GM23338 (cell line): ENCODE measurements around the gene MED27. TPM values are rescaled to one million over a fixed set of nuclear protein-coding genes. Genes with fewer than 3 reads are reported as not detected.
A peak's percentile ranks its signal among the peaks of the same experiment; 100 is the strongest.

Experiments used
- ATAC-seq: fragments of 200-7000 bp; cut with Tn5 transposase; 3 replicates; pipeline ENCODE4 v1.9.1; 2020
- DNase-seq: peaks from one replicate; pipeline ENCODE4 v3.0.0-alpha.2; 2015; ENCODE audit warnings: low spot score
- H2AFZ ChIP-seq: fragments of 200-600 bp; sonication (generic); 2 replicates; pipeline ENCODE4 v1.8.0; 2016; ENCODE audit warnings: antibody characterized with exemption, mild to moderate bottlenecking, moderate library complexity
- H3F3A ChIP-seq: fragments of 200-600 bp; sonication (generic); replicated peaks from 2 replicates; pipeline ENCODE4 v1.8.0; 2017; ENCODE audit warnings: antibody characterized with exemption, mixed run types, low read depth
- H3K27ac ChIP-seq: fragments of 200-600 bp; sonication (generic); 2 replicates; pipeline ENCODE4 v1.6.1; 2016; ENCODE audit warnings: low read depth
- H3K27me3 ChIP-seq: fragments of 200-600 bp; sonication (generic); 2 replicates; pipeline ENCODE4 v1.8.0; 2016; ENCODE audit warnings: mild to moderate bottlenecking, mixed run types, moderate library complexity; ENCODE audit not compliant: insufficient read depth
- H3K36me3 ChIP-seq: fragments of 200-600 bp; sonication (generic); 2 replicates; pipeline ENCODE4 v1.8.0; 2016; ENCODE audit warnings: mild to moderate bottlenecking; ENCODE audit not compliant: insufficient read depth
- H3K4me1 ChIP-seq: fragments of 200-600 bp; sonication (generic); 2 replicates; pipeline ENCODE4 v1.8.0; 2016; ENCODE audit warnings: mild to moderate bottlenecking, moderate library complexity; ENCODE audit not compliant: insufficient read depth
- H3K4me2 ChIP-seq: fragments of 200-600 bp; sonication (generic); 2 replicates; pipeline ENCODE4 v1.7.1; 2017; ENCODE audit warnings: mixed run types
- H3K4me3 ChIP-seq: fragments of 200-600 bp; sonication (generic); 2 replicates; pipeline ENCODE4 v1.6.1; 2016; ENCODE audit warnings: mixed run types
- H3K79me2 ChIP-seq: fragments of 200-600 bp; sonication (generic); replicated peaks from 2 replicates; pipeline ENCODE4 v1.8.0; 2017; ENCODE audit warnings: mild to moderate bottlenecking; ENCODE audit not compliant: insufficient read depth
- H3K9me2 ChIP-seq: fragments of 200-600 bp; sonication (generic); 2 replicates; pipeline ENCODE4 v1.8.0; 2017; ENCODE audit not compliant: insufficient read depth
- H4K20me1 ChIP-seq: fragments of 200-600 bp; sonication (generic); replicated peaks from 2 replicates; pipeline ENCODE4 v1.8.0; 2017; ENCODE audit warnings: mild to moderate bottlenecking; ENCODE audit not compliant: insufficient read depth
- H3K27ac Mint-ChIP-seq: 2 replicates; pipeline ENCODE4 v1.8.0; 2020; ENCODE audit warnings: inconsistent platforms, mild to moderate bottlenecking, moderate library complexity, mixed read lengths
- H3K27me3 Mint-ChIP-seq: 3 replicates; pipeline ENCODE4 v1.8.0; 2022; ENCODE audit warnings: low read depth, mild to moderate bottlenecking, moderate library complexity, mixed read lengths, inconsistent platforms; ENCODE audit not compliant: insufficient read depth, poor library complexity
- H3K36me3 Mint-ChIP-seq: 3 replicates; pipeline ENCODE4 v1.8.0; 2021; ENCODE audit warnings: low read depth, mild to moderate bottlenecking, inconsistent platforms, moderate library complexity, mixed read lengths
- H3K4me1 Mint-ChIP-seq: 3 replicates; pipeline ENCODE4 v1.8.0; 2020; ENCODE audit warnings: mild to moderate bottlenecking, inconsistent platforms, mixed read lengths
- H3K4me3 Mint-ChIP-seq: 3 replicates; pipeline ENCODE4 v1.8.0; 2021; ENCODE audit warnings: moderate library complexity, mild to moderate bottlenecking, inconsistent platforms, mixed read lengths
- H3K9me3 Mint-ChIP-seq: 3 replicates; pipeline ENCODE4 v1.8.0; 2020; ENCODE audit warnings: moderate library complexity, mild to moderate bottlenecking, inconsistent platforms, mixed read lengths
- CREB1 ChIP-seq: fragments of 250-450 bp; sonication (Bioruptor Pico); IDR thresholded peaks from 2 replicates; pipeline ENCODE4 v1.5.0; 2020; ENCODE audit warnings: low read depth, mild to moderate bottlenecking, moderate library complexity
- CTCF ChIP-seq, 2 experiments: fragments of 200-600 bp in 1 of 2; sonication (generic) in 1 of 2; conservative IDR thresholded peaks; 2 replicates each; pipeline versions ENCODE4 v1.5.1 to v1.6.1; 2016 to 2017; ENCODE audit warnings: antibody characterized with exemption in 2 of 2, low read depth in 2 of 2, mild to moderate bottlenecking in 2 of 2, moderate library complexity in 1 of 2
- EZH2phosphoT487 ChIP-seq: fragments of 200-600 bp; sonication (generic); IDR thresholded peaks from one replicate; pipeline ENCODE4 v1.8.1; 2018; ENCODE audit warnings: antibody characterized with exemption; ENCODE audit not compliant: unreplicated experiment
- JUNB ChIP-seq: IDR thresholded peaks from one replicate; pipeline ENCODE4 v1.6.1; 2016; ENCODE audit warnings: antibody characterized with exemption; ENCODE audit not compliant: unreplicated experiment
- NANOG ChIP-seq: IDR thresholded peaks from 2 replicates; pipeline ENCODE4 v1.6.1; 2016; ENCODE audit warnings: antibody characterized with exemption, borderline replicate concordance
- POLR2AphosphoS5 ChIP-seq: IDR thresholded peaks from 2 replicates; pipeline ENCODE4 v1.6.1; 2016; ENCODE audit warnings: antibody characterized with exemption, low read depth
- REST ChIP-seq: IDR thresholded peaks from one replicate; pipeline ENCODE4 v1.6.1; 2018; ENCODE audit warnings: antibody characterized with exemption; ENCODE audit not compliant: unreplicated experiment
- STAT1 ChIP-seq: IDR thresholded peaks from one replicate; pipeline ENCODE4 v1.6.1; 2016; ENCODE audit warnings: antibody characterized with exemption; ENCODE audit not compliant: unreplicated experiment
- ZNF114 ChIP-seq: fragments of 250-450 bp; sonication (Bioruptor Pico); IDR thresholded peaks from 2 replicates; pipeline ENCODE4 v1.5.0; 2020; ENCODE audit warnings: mild to moderate bottlenecking, moderate library complexity
- ZNF331 ChIP-seq: fragments of 250-450 bp; sonication (Bioruptor Pico); IDR thresholded peaks from 2 replicates; pipeline ENCODE4 v1.5.0; 2020; ENCODE audit warnings: low read depth, mild to moderate bottlenecking, moderate library complexity
- polyA plus RNA-seq: library from polyadenylated mRNA; unstranded; fragments of >200 nt; fragmentation: Nextera tagmentation; extraction: Ambion mirVana; gene quantifications from 2 replicates; pipeline ENCODE4 v1.2.1, GENCODE V29; 2016
- total RNA-seq: library from RNA; depleted of rRNA; stranded (reverse); fragments of >200 nt; shearing (Covaris generic); gene quantifications from 2 replicates; pipeline ENCODE4 v1.2.3, GENCODE V29; 2014
- TF ChIP-seq, protein P1 (sequence below): fragments of 250-450 bp; sonication (Bioruptor Pico); IDR thresholded peaks from 2 replicates; pipeline ENCODE4 v1.5.0; 2020; ENCODE audit warnings: mild to moderate bottlenecking, moderate library complexity
- TF ChIP-seq, protein P2 (sequence below): IDR thresholded peaks from 2 replicates; pipeline ENCODE4 v1.6.1; 2016; ENCODE audit warnings: antibody characterized with exemption

Gene MED27
- total and polyA plus RNA-seq, 2 experiments from 2014 or later: 30.6 to 35.0 TPM

- TF ChIP-seq CTCF (conservative IDR thresholded peaks at IDR 0.05; ENCODE audit: low read depth in 2 of 2) (no peak), CREB1 (no peak)
These were observed 188.1 kb downstream of the MED27 start (continued) for GRCh38 chr9:131891598-131891997.

GRCh38 chr9:131889437-131890251, 190.0 kb downstream of the MED27 start:
- DNase-seq (peak; percentile 52), ATAC-seq (peak; percentile 76)
- H3K4me3 ChIP-seq: 0 out of 2 replicates have a peak overlapping the region, but pooled peaks have one; percentile 20
- no peak overlapping the region for H2AFZ ChIP-seq
- peak overlapping the region; percentile 68 for H3K4me2 ChIP-seq
- peaks cover 4% of the 10 kb centered on the region for H3K27me3 Mint-ChIP-seq
- peaks cover 79% of the 10 kb centered on the region for H3K4me1 ChIP-seq
- no peaks in the 10 kb centered on the region for H3K27me3 ChIP-seq
- H3K36me3 Mint-ChIP-seq: no peaks in the 10 kb centered on the region
- H4K20me1 ChIP-seq: no peaks in the 10 kb centered on the region; the same call in 1 of the 2 replicates
- H3K79me2 ChIP-seq: no peaks in the 10 kb centered on the region
- peaks cover 6% of the 10 kb centered on the region; the same call in 1 of the 2 replicates for H3F3A ChIP-seq
- peak overlapping the region; percentile 41; the same call in 1 of the 2 replicates for H3K27ac ChIP-seq
- H3K4me3 Mint-ChIP-seq: no peak overlapping the region
- no peaks in the 10 kb centered on the region for H3K36me3 ChIP-seq
- no peaks in the 10 kb centered on the region for H3K9me3 Mint-ChIP-seq
- H3K4me1 Mint-ChIP-seq: peaks cover 76% of the 10 kb centered on the region
- no peaks in the 10 kb centered on the region for H3K9me2 ChIP-seq
- H3K27ac Mint-ChIP-seq: peak overlapping the region; percentile 45
- TF ChIP-seq ZNF114: no peak
- no peak for TF ChIP-seq CREB1
- TF ChIP-seq NANOG: no peak
- no peak for TF ChIP-seq REST
- TF ChIP-seq, protein P1, sequence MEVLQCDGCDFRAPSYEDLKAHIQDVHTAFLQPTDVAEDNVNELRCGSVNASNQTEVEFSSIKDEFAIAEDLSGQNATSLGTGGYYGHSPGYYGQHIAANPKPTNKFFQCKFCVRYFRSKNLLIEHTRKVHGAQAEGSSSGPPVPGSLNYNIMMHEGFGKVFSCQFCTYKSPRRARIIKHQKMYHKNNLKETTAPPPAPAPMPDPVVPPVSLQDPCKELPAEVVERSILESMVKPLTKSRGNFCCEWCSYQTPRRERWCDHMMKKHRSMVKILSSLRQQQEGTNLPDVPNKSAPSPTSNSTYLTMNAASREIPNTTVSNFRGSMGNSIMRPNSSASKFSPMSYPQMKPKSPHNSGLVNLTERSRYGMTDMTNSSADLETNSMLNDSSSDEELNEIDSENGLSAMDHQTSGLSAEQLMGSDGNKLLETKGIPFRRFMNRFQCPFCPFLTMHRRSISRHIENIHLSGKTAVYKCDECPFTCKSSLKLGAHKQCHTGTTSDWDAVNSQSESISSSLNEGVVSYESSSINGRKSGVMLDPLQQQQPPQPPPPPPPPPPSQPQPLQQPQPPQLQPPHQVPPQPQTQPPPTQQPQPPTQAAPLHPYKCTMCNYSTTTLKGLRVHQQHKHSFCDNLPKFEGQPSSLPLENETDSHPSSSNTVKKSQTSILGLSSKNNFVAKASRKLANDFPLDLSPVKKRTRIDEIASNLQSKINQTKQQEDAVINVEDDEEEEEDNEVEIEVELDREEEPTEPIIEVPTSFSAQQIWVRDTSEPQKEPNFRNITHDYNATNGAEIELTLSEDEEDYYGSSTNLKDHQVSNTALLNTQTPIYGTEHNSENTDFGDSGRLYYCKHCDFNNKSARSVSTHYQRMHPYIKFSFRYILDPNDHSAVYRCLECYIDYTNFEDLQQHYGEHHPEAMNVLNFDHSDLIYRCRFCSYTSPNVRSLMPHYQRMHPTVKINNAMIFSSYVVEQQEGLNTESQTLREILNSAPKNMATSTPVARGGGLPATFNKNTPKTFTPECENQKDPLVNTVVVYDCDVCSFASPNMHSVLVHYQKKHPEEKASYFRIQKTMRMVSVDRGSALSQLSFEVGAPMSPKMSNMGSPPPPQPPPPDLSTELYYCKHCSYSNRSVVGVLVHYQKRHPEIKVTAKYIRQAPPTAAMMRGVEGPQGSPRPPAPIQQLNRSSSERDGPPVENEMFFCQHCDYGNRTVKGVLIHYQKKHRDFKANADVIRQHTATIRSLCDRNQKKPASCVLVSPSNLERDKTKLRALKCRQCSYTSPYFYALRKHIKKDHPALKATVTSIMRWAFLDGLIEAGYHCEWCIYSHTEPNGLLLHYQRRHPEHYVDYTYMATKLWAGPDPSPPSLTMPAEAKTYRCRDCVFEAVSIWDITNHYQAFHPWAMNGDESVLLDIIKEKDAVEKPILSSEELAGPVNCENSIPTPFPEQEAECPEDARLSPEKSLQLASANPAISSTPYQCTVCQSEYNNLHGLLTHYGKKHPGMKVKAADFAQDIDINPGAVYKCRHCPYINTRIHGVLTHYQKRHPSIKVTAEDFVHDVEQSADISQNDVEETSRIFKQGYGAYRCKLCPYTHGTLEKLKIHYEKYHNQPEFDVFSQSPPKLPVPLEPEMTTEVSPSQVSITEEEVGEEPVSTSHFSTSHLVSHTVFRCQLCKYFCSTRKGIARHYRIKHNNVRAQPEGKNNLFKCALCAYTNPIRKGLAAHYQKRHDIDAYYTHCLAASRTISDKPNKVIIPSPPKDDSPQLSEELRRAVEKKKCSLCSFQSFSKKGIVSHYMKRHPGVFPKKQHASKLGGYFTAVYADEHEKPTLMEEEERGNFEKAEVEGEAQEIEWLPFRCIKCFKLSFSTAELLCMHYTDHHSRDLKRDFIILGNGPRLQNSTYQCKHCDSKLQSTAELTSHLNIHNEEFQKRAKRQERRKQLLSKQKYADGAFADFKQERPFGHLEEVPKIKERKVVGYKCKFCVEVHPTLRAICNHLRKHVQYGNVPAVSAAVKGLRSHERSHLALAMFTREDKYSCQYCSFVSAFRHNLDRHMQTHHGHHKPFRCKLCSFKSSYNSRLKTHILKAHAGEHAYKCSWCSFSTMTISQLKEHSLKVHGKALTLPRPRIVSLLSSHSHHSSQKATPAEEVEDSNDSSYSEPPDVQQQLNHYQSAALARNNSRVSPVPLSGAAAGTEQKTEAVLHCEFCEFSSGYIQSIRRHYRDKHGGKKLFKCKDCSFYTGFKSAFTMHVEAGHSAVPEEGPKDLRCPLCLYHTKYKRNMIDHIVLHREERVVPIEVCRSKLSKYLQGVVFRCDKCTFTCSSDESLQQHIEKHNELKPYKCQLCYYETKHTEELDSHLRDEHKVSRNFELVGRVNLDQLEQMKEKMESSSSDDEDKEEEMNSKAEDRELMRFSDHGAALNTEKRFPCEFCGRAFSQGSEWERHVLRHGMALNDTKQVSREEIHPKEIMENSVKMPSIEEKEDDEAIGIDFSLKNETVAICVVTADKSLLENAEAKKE: no peak
- TF ChIP-seq STAT1: no peak
- TF ChIP-seq JUNB: no peak
- TF ChIP-seq, protein P2, sequence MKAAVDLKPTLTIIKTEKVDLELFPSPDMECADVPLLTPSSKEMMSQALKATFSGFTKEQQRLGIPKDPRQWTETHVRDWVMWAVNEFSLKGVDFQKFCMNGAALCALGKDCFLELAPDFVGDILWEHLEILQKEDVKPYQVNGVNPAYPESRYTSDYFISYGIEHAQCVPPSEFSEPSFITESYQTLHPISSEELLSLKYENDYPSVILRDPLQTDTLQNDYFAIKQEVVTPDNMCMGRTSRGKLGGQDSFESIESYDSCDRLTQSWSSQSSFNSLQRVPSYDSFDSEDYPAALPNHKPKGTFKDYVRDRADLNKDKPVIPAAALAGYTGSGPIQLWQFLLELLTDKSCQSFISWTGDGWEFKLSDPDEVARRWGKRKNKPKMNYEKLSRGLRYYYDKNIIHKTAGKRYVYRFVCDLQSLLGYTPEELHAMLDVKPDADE: no peak
- TF ChIP-seq POLR2AphosphoS5: no peak
- TF ChIP-seq EZH2phosphoT487: no peak
- no peak for TF ChIP-seq ZNF331 (CRISPR knock-in tag)
